ENCODE measurements around the gene PTPRD. TPM values are rescaled to one million over a fixed set of nuclear protein-coding genes. Genes with fewer than 3 reads are reported as not detected.

Gene PTPRD
- total and polyA plus RNA-seq, 10 donors, result 0.08 to 11.7 (median 2.9) TPM

DNA sequence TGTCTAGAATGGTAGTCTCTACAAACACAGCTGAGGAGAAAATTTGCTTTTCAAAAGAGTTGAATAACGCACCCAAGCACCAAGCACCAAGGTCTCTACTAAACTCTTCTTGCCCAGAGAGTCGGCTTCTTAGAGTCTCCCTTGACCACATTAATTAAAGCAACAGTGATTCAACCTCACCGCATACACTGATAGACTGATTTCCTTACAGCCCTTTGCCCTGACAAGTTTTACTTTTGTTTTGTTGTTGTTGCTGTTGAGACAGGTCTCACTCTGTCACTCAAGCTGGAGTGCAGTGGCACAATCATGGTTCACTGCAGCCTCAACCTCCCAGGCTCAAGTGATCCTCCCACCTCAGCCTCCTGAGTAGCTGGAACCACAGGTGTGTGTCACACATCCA, 1777.5 kb downstream of the PTPRD start:
- H3K36me3 ChIP-seq, result no peaks in the 10 kb centered on the region
- DNase-seq, result no peak
- H3K4me1 ChIP-seq, result no peaks in the 10 kb centered on the region
- H3K4me3 ChIP-seq, result no peak overlapping the region
- WGBS, 5 donors, result 92 to 98% (median 95%) methylated on average over 3 of the region's 3 CpGs
- no peaks in the 10 kb centered on the region for H3K27me3 ChIP-seq (replicated peaks in 1 of 7)
- intact Hi-C loops (cut with DNase I; ENCODE audit: low total_unique reads), result no loop called here
- no peaks in the 10 kb centered on the region for H3K9me3 ChIP-seq
- no peak for TF ChIP-seq POLR2A (IDR thresholded peaks at IDR 0.05)
- TF ChIP-seq POLR2AphosphoS5 (IDR thresholded peaks at IDR 0.05), result no peak
- TF ChIP-seq, protein P1, sequence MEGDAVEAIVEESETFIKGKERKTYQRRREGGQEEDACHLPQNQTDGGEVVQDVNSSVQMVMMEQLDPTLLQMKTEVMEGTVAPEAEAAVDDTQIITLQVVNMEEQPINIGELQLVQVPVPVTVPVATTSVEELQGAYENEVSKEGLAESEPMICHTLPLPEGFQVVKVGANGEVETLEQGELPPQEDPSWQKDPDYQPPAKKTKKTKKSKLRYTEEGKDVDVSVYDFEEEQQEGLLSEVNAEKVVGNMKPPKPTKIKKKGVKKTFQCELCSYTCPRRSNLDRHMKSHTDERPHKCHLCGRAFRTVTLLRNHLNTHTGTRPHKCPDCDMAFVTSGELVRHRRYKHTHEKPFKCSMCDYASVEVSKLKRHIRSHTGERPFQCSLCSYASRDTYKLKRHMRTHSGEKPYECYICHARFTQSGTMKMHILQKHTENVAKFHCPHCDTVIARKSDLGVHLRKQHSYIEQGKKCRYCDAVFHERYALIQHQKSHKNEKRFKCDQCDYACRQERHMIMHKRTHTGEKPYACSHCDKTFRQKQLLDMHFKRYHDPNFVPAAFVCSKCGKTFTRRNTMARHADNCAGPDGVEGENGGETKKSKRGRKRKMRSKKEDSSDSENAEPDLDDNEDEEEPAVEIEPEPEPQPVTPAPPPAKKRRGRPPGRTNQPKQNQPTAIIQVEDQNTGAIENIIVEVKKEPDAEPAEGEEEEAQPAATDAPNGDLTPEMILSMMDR (IDR thresholded peaks at IDR 0.05 in 8 of 11, conservative IDR thresholded peaks at IDR 0.05 in 3 of 11), result no peak
- H3K27ac ChIP-seq, result no peak overlapping the region

DNA sequence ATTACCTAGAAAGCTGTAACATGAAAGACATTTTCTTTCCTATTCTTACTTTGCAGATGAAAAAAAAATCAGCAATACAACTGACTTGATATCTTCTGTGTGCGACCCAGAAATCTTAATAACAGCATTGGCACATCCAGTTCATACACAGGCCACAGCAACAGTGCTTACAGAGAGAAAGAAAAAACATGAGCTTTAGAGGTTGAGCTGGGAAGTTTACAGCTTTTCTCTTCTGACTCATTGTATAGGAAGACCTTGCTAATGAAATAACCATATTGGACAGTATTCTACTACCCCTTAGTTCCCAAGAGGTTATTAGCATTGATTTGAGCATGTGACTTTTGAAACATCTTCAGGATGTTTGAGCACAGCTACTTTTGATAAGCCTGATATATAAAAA, 1779.8 kb downstream of the PTPRD start:
- H3K27me3 ChIP-seq (replicated peaks in 1 of 7), result no peaks in the 10 kb centered on the region
- no peak for TF ChIP-seq POLR2A (IDR thresholded peaks at IDR 0.05)
- TF ChIP-seq, protein P1 (IDR thresholded peaks at IDR 0.05 in 8 of 11, conservative IDR thresholded peaks at IDR 0.05 in 3 of 11), result no peak
- TF ChIP-seq POLR2AphosphoS5 (IDR thresholded peaks at IDR 0.05), result no peak
- H3K36me3 ChIP-seq, result no peaks in the 10 kb centered on the region
- WGBS, 5 donors, result 77 to 91% (median 89%) methylated on average over 1 of the region's 1 CpG
- no peak overlapping the region for H3K27ac ChIP-seq
- H3K4me3 ChIP-seq, result no peak overlapping the region
- intact Hi-C loops (cut with DNase I; ENCODE audit: low total_unique reads), result no loop called here
- no peak for DNase-seq
- H3K4me1 ChIP-seq, result no peaks in the 10 kb centered on the region
- no peaks in the 10 kb centered on the region for H3K9me3 ChIP-seq

DNA sequence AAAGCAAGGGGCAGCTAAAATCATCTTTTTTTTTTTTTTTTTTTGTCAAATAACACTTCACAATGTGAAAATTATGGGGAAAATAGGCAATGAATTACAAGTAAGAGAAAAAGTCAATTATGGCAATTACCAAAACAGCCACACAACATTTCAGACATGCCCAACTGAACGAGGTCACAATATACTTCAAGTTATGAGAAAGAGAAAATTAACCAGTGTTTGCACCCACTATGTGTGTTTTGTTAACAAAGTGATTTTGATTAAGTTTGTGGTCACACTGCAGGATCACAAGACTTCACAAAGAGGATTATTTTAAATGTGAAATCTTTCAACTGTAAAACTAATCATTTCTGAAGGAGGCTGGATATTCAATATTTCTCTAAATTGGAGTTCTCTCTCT, 1780.4 kb downstream of the PTPRD start:
- TF ChIP-seq POLR2AphosphoS5 (IDR thresholded peaks at IDR 0.05) (no peak), POLR2A (IDR thresholded peaks at IDR 0.05) (no peak)
- TF ChIP-seq, protein P1 (IDR thresholded peaks at IDR 0.05 in 8 of 11, conservative IDR thresholded peaks at IDR 0.05 in 3 of 11), result no peak
- H3K27ac ChIP-seq, result no peak overlapping the region
- H3K36me3 ChIP-seq, result no peaks in the 10 kb centered on the region
- intact Hi-C loops (cut with DNase I; ENCODE audit: low total_unique reads), result no loop called here
- no peak for DNase-seq
- H3K9me3 ChIP-seq, result no peaks in the 10 kb centered on the region
- whole genome bisulfite sequencing, 5 donors, result 62 to 79% (median 67%) methylated on average over 1 of the region's 1 CpG
- no peaks in the 10 kb centered on the region for H3K4me1 ChIP-seq
- no peaks in the 10 kb centered on the region for H3K27me3 ChIP-seq (replicated peaks in 1 of 7)
- no peak overlapping the region for H3K4me3 ChIP-seq

DNA sequence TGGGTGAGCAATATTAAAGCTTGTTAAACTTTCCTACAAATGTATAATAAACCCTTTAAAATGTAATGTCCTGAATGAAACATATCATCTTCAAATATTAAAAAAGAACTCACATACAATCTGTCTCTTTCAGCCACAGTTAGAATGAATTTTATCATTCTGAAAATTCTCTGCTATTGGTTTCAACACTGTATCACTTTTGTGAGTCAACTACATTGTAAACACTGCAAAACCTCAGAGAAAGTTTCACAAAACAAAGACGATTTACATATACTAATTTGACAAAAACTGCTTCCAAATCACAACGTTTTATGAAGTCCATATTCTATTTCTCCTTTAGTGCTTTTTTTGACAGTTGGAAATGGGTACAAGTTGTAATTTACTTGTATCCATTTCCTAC, 1781.2 kb downstream of the PTPRD start:
- Histone ChIP-seq H3K36me3 (no peaks in the 10 kb centered on the region), H3K9me3 (no peaks in the 10 kb centered on the region), H3K27ac (no peak overlapping the region), H3K4me1 (no peaks in the 10 kb centered on the region), H3K27me3 (replicated peaks in 1 of 7) (no peaks in the 10 kb centered on the region), H3K4me3 (no peak overlapping the region)
- intact Hi-C loops (cut with DNase I; ENCODE audit: low total_unique reads), result no loop called here
- 57 to 77% (median 66%) methylated on average over 2 of the region's 2 CpGs for WGBS, 5 donors
- DNase-seq, result no peak
- TF ChIP-seq POLR2A (IDR thresholded peaks at IDR 0.05) (no peak), POLR2AphosphoS5 (IDR thresholded peaks at IDR 0.05) (no peak)
- TF ChIP-seq, protein P1 (IDR thresholded peaks at IDR 0.05 in 8 of 11, conservative IDR thresholded peaks at IDR 0.05 in 3 of 11), result no peak
